Adrenal gland (tissue), 5 donors: ENCODE results near the gene GJB6.

Experiments
- CTCF ChIP-seq, 6 experiments: fragments of 450-650 bp in 4 of 6; fragments of 200-600 bp in 2 of 6; sonication (generic) in 1 of 6; IDR thresholded peaks; 1 replicate in 5 of 6; 2 replicates in 1 of 6; pipeline versions ENCODE4 v1.5.1 to v1.8.0; 2016 to 2021; ENCODE audit warnings: antibody characterized with exemption in 6 of 6, mild to moderate bottlenecking in 2 of 6, moderate library complexity in 1 of 6
- POLR2A ChIP-seq, 2 donors: fragments of 450-650 bp; IDR thresholded peaks; one replicate each; pipeline ENCODE4 v1.6.1; 2017; ENCODE audit warnings: antibody characterized with exemption in 2 of 2, mild to moderate bottlenecking in 2 of 2, moderate library complexity in 1 of 2
- donor health status: DM: no; HTN: no; CAD: no.

- no peak for TF ChIP-seq POLR2A (IDR thresholded peaks at IDR 0.05)
- TF ChIP-seq CTCF (IDR thresholded peaks at IDR 0.05), result no peak
These were observed 39.3 kb upstream of the GJB6 start for GRCh38 chr13:20271441-20271840.
